Bronchial epithelial cell (primary cell): ENCODE results near the gene MGLL. TPM values are rescaled to one million over a fixed set of nuclear protein-coding genes. Genes with fewer than 3 reads are reported as not detected.

ENCODE experiments used
- DNase-seq: peaks from one replicate; pipeline ENCODE4 v3.0.0-alpha.2; 2010; ENCODE audit warnings: low read depth
- FAIRE-seq: peaks from 2 replicates; lab custom pipeline; 2011; peaks lifted over from hg19 to GRCh38; lab: Jason Lieb, UNC
- H3K27me3 ChIP-seq: 2 replicates; pipeline ENCODE4 v1.5.1; 2011; ENCODE audit warnings: low read length; ENCODE audit not compliant: control insufficient read depth, insufficient read depth
- H3K36me3 ChIP-seq: 2 replicates; pipeline ENCODE4 v1.5.1; 2011; ENCODE audit warnings: low read length; ENCODE audit not compliant: control insufficient read depth, insufficient read depth
- H3K4me3 ChIP-seq: 2 replicates; pipeline ENCODE4 v1.5.1; 2011; ENCODE audit warnings: mild to moderate bottlenecking, low read depth, low read length, control low read depth
- CTCF ChIP-seq: IDR thresholded peaks from 2 replicates; pipeline ENCODE4 v1.5.1; 2011; ENCODE audit warnings: mild to moderate bottlenecking, moderate library complexity, low read length, control low read depth, inconsistent platforms; ENCODE audit not compliant: insufficient read depth, severe bottlenecking
- total RNA-seq: library from RNA; depleted of rRNA; stranded (reverse); fragments of >200 nt; gene quantifications from 2 replicates; pipeline ENCODE4 v1.2.1, GENCODE V29; 2014

Gene MGLL
- total RNA-seq, 1 donor from 2014 or later = 25.5 TPM

- H3K4me3 ChIP-seq = no peak overlapping the region
- no peak for TF ChIP-seq CTCF
- no peak for FAIRE-seq
- no peaks in the 10 kb centered on the region for H3K27me3 ChIP-seq
- peaks cover 1% of the 10 kb centered on the region for H3K36me3 ChIP-seq
- no peak for DNase-seq
Measured at GRCh38 chr3:127765735-127766134, 56.6 kb downstream of the MGLL start.

GRCh38 chr3:127764841-127765362 lies 57.4 kb downstream of the MGLL start:
- no peaks in the 10 kb centered on the region for H3K27me3 ChIP-seq
- no peak for TF ChIP-seq CTCF
- DNase-seq (no peak), FAIRE-seq (no peak)
- H3K36me3 ChIP-seq = peaks cover 1% of the 10 kb centered on the region
- H3K4me3 ChIP-seq = no peak overlapping the region

- TF ChIP-seq CTCF = no peak
- no peak for FAIRE-seq
Measured at GRCh38 chr3:127764301-127764700, 58.0 kb downstream of the MGLL start.

GRCh38 chr3:127763816-127764215 lies 58.5 kb downstream of the MGLL start:
- FAIRE-seq (no peak), DNase-seq (no peak)
- Histone ChIP-seq H3K36me3 (peaks cover 3% of the 10 kb centered on the region), H3K4me3 (no peak overlapping the region), H3K27me3 (no peaks in the 10 kb centered on the region)
- no peak for TF ChIP-seq CTCF

More at GRCh38 chr3:127764301-127764700, 58.0 kb downstream of the MGLL start:
- H3K36me3 ChIP-seq = peaks cover 3% of the 10 kb centered on the region
- H3K4me3 ChIP-seq = no peak overlapping the region
- no peaks in the 10 kb centered on the region for H3K27me3 ChIP-seq
- no peak for DNase-seq

GRCh38 chr3:127763337-127763736 lies 59.0 kb downstream of the MGLL start:
- H3K36me3 ChIP-seq = peaks cover 3% of the 10 kb centered on the region
- no peak overlapping the region for H3K4me3 ChIP-seq
- TF ChIP-seq CTCF = no peak
- FAIRE-seq (no peak), DNase-seq (no peak)
- H3K27me3 ChIP-seq = no peaks in the 10 kb centered on the region

GRCh38 chr3:127762787-127763105 lies 59.6 kb downstream of the MGLL start:
- no peaks in the 10 kb centered on the region for H3K27me3 ChIP-seq
- H3K36me3 ChIP-seq = peaks cover 3% of the 10 kb centered on the region
- FAIRE-seq = no peak
- no peak for DNase-seq
- TF ChIP-seq CTCF = no peak
- no peak overlapping the region for H3K4me3 ChIP-seq
